HT1080 (cell line): ENCODE results near the gene CCNK. TPM values are rescaled to one million over a fixed set of nuclear protein-coding genes. Genes with fewer than 3 reads are reported as not detected.

Experiments used
- DNase-seq: peaks from one replicate; pipeline ENCODE4 v3.0.0-alpha.2; 2015; ENCODE audit warnings: low read depth
- total RNA-seq: library from RNA; depleted of rRNA; stranded (reverse); fragments of >200 nt; shearing (Covaris generic); gene quantifications from 2 replicates; pipeline ENCODE4 v1.2.3, GENCODE V29; 2014

Gene CCNK
- total RNA-seq, 1 experiment from 2014 or later = 14.1 TPM

GRCh38 chr14:99465288-99465687 is 15.9 kb upstream of the CCNK start:
- no peak for DNase-seq

- no peak for DNase-seq
Observed at GRCh38 chr14:99466758-99467157, 14.5 kb upstream of the CCNK start.

- DNase-seq = no peak
Observed at GRCh38 chr14:99467336-99468078, 13.7 kb upstream of the CCNK start.

GRCh38 chr14:99468081-99468480 is 13.1 kb upstream of the CCNK start:
- DNase-seq = no peak

GRCh38 chr14:99468836-99469592 is 12.2 kb upstream of the CCNK start:
- DNase-seq = peak; percentile 75

GRCh38 chr14:99471731-99472130 is 9.5 kb upstream of the CCNK start:
- DNase-seq = no peak

- DNase-seq = peak; percentile 5
Observed at GRCh38 chr14:99472937-99473336, 8.3 kb upstream of the CCNK start.

- DNase-seq = no peak
Observed at GRCh38 chr14:99473458-99473857, 7.8 kb upstream of the CCNK start.

- no peak for DNase-seq
Observed at GRCh38 chr14:99475179-99475578, 6.0 kb upstream of the CCNK start.

GRCh38 chr14:99475660-99476059 is 5.5 kb upstream of the CCNK start:
- no peak for DNase-seq

- no peak for DNase-seq
Observed at GRCh38 chr14:99476864-99477263, 4.3 kb upstream of the CCNK start.

- DNase-seq = no peak
Observed at GRCh38 chr14:99478128-99478527, 3.1 kb upstream of the CCNK start.

GRCh38 chr14:99479160-99479905 is 1.9 kb upstream of the CCNK start:
- no peak for DNase-seq

- peak; percentile 44 for DNase-seq
Observed at GRCh38 chr14:99479906-99480869, 1.0 kb upstream of the CCNK start, which contains the start of gene SETD3. SETD3 (minus strand) TSS chr14:99480859; CDS start chr14:99465805, 15,054 bp downstream.

- DNase-seq = peak; percentile 23
Observed at GRCh38 chr14:99481745-99482099, 513 bp downstream of the CCNK start.

- no peak for DNase-seq
Observed at GRCh38 chr14:99484106-99484505, 2.9 kb downstream of the CCNK start.

- DNase-seq = no peak
Observed at GRCh38 chr14:99497341-99497740, 16.1 kb downstream of the CCNK start.

GRCh38 chr14:99497894-99498293 is 16.7 kb downstream of the CCNK start:
- no peak for DNase-seq

- DNase-seq = no peak
Observed at GRCh38 chr14:99502989-99503421, 21.8 kb downstream of the CCNK start.

GRCh38 chr14:99503848-99504453 is 22.7 kb downstream of the CCNK start:
- no peak for DNase-seq
